HepG2 (cell line): Measurements from ENCODE around the gene TBC1D22A.

Source experiments
- CREM ChIP-seq, 2 experiments: sonication (generic) in 1 of 2; formaldehyde crosslinking in 1 of 2; IDR thresholded peaks; 2 replicates each; pipeline versions ENCODE4 v1.4.0 to v1.6.1; 2016 to 2020; ENCODE audit warnings: antibody characterized with exemption in 1 of 2, mild to moderate bottlenecking in 1 of 2, missing genetic modification reagents in 1 of 2
- CTCF ChIP-seq: sonication (generic); formaldehyde crosslinking; IDR thresholded peaks from 2 replicates; pipeline ENCODE4 v1.5.0; 2020; ENCODE audit warnings: mild to moderate bottlenecking, missing genetic modification reagents, moderate library complexity
- POLR2AphosphoS5 ChIP-seq: IDR thresholded peaks from 2 replicates; pipeline ENCODE4 v1.6.1; 2012; ENCODE audit warnings: low read depth, low read length
- REST ChIP-seq, 2 experiments: IDR thresholded peaks; 2 replicates each; pipeline ENCODE4 v1.6.1; 2011 to 2012; ENCODE audit warnings: low read length in 2 of 2, borderline replicate concordance in 1 of 2, low read depth in 1 of 2, mild to moderate bottlenecking in 1 of 2, moderate library complexity in 1 of 2
- TAF1 ChIP-seq: sonication (generic); formaldehyde crosslinking; IDR thresholded peaks from 2 replicates; pipeline ENCODE4 v1.4.0; 2020; ENCODE audit warnings: missing genetic modification reagents
- ZBTB8A ChIP-seq: sonication (generic); formaldehyde crosslinking; IDR thresholded peaks from 2 replicates; pipeline ENCODE4 v1.4.0; 2020; ENCODE audit warnings: mild to moderate bottlenecking, low read depth, missing genetic modification reagents, borderline replicate concordance
- ZNF12 ChIP-seq: sonication (generic); formaldehyde crosslinking; IDR thresholded peaks from 2 replicates; pipeline ENCODE4 v1.5.0; 2020; ENCODE audit warnings: missing genetic modification reagents

- TF ChIP-seq CTCF (CRISPR knock-in tag) (no peak), CREM (IDR thresholded peaks at IDR 0.05) (no peak), CREM (CRISPR knock-in tag; IDR thresholded peaks at IDR 0.05) (no peak), REST (IDR thresholded peaks at IDR 0.05; ENCODE audit: borderline replicate concordance in 1 of 2, low read depth in 1 of 2, low read length in 2 of 2) (no peak), TAF1 (no peak), ZNF12 (CRISPR knock-in tag) (no peak), ZBTB8A (CRISPR knock-in tag) (no peak), POLR2AphosphoS5 (no peak)
Observed at GRCh38 chr22:46910624-46911023, 148.2 kb downstream of the TBC1D22A start.
